Caco-2 (cell line): ENCODE data around the gene KPNA4. TPM values are rescaled to one million over a fixed set of nuclear protein-coding genes. Genes with fewer than 3 reads are reported as not detected.

ENCODE experiments used
- BruUV-seq: library from RNA; stranded (reverse); fragments of 400-500 nt; replicated peaks from 2 replicates; lab custom pipeline; 2021; lab: Mats Ljungman, UMichigan
- CTCF ChIA-PET: fragments of 300-600 bp; sonication (Branson Sonifier 250); formaldehyde crosslinking; loops from one replicate; lab custom pipeline; 2022; ENCODE audit warnings: antibody characterized with exemption; lab: Charles Lee
- POLR2A ChIA-PET: fragments of 300-600 bp; sonication (Branson Sonifier 250); formaldehyde crosslinking; loops from one replicate; lab custom pipeline; 2022; ENCODE audit warnings: antibody characterized with exemption; lab: Charles Lee
- DNase-seq, 2 experiments: peaks; one replicate each; pipeline versions ENCODE4 v3.0.0 to v3.0.0-alpha.2; 2020 to 2022
- H3K27me3 ChIP-seq: replicated peaks from 2 replicates; pipeline ENCODE4 v1.6.0; 2011; ENCODE audit warnings: low read length; ENCODE audit not compliant: control insufficient read depth, insufficient read depth
- H3K36me3 ChIP-seq: 2 replicates; pipeline ENCODE4 v1.5.1; 2011; ENCODE audit warnings: low read length; ENCODE audit not compliant: control insufficient read depth, insufficient read depth
- H3K4me1 ChIP-seq: fragments of 250-450 bp; sonication (Bioruptor Pico); 2 replicates; pipeline ENCODE4 v1.5.1; 2020; ENCODE audit warnings: mild to moderate bottlenecking
- H3K4me3 ChIP-seq: 2 replicates; pipeline ENCODE4 v1.5.1; 2011; ENCODE audit warnings: low read depth, mild to moderate bottlenecking, control low read depth, low read length
- H3K9me3 ChIP-seq: fragments of 250-450 bp; sonication (Bioruptor Pico); 2 replicates; pipeline ENCODE4 v1.5.1; 2020; ENCODE audit warnings: mild to moderate bottlenecking, moderate library complexity
- H3K27ac Mint-ChIP-seq: one replicate; pipeline ENCODE4 v1.8.0; 2022; ENCODE audit warnings: mixed read lengths; ENCODE audit not compliant: unreplicated experiment
- H3K27me3 Mint-ChIP-seq: one replicate; pipeline ENCODE4 v1.8.0; 2022; ENCODE audit warnings: mixed read lengths; ENCODE audit not compliant: insufficient read depth, unreplicated experiment
- H3K36me3 Mint-ChIP-seq: one replicate; pipeline ENCODE4 v1.8.0; 2022; ENCODE audit warnings: mild to moderate bottlenecking, mixed read lengths; ENCODE audit not compliant: insufficient read depth, unreplicated experiment
- H3K4me1 Mint-ChIP-seq: one replicate; pipeline ENCODE4 v1.8.0; 2022; ENCODE audit warnings: low read depth, mixed read lengths; ENCODE audit not compliant: unreplicated experiment
- H3K4me3 Mint-ChIP-seq: one replicate; pipeline ENCODE4 v1.8.0; 2022; ENCODE audit warnings: mild to moderate bottlenecking, moderate library complexity, mixed read lengths; ENCODE audit not compliant: unreplicated experiment
- H3K9me3 Mint-ChIP-seq: one replicate; pipeline ENCODE4 v1.8.0; 2022; ENCODE audit warnings: mixed read lengths; ENCODE audit not compliant: unreplicated experiment
- CTCF ChIP-seq, 2 experiments: fragments of 200-600 bp in 1 of 2; IDR thresholded peaks; 1 replicate in 1 of 2; 2 replicates in 1 of 2; pipeline versions ENCODE4 v1.5.1 to v1.8.0; 2011 to 2022; ENCODE audit warnings: antibody characterized with exemption in 1 of 2, control low read depth in 1 of 2, inconsistent platforms in 1 of 2, low read depth in 1 of 2, low read length in 1 of 2, mild to moderate bottlenecking in 1 of 2, moderate library complexity in 1 of 2; ENCODE audit not compliant: insufficient read depth in 1 of 2, severe bottlenecking in 1 of 2, unreplicated experiment in 1 of 2
- intact Hi-C: fragments of 100-400 bp; cut with micrococcal nuclease; formaldehyde crosslinking; loops from one replicate; pipeline ENCODE4 v1.10.0; 2022; ENCODE audit not compliant: unreplicated experiment
- total RNA-seq: library from RNA; stranded (reverse); gene quantifications from 2 replicates; pipeline ENCODE4 v1.2.3, GENCODE V29; 2022

KPNA4 gene
- total RNA-seq, 1 experiment from 2014 or later, result 60.5 TPM

GRCh38 chr3:160554980-160555379 lies 10.4 kb downstream of the KPNA4 start:
- H3K27ac Mint-ChIP-seq, result no peak overlapping the region
- H3K4me3 Mint-ChIP-seq, result no peak overlapping the region
- H3K4me1 ChIP-seq, result no peaks in the 10 kb centered on the region
- DNase-seq, result no peak
- no peaks in the 10 kb centered on the region for H3K36me3 ChIP-seq
- POLR2A ChIA-PET, result no interaction called here
- intact Hi-C loops, result no loop called here
- BruUV-seq, result no TSS peak
- CTCF ChIA-PET, result no interaction called here
- H3K27me3 ChIP-seq, result no peaks in the 10 kb centered on the region
- no peaks in the 10 kb centered on the region for H3K9me3 Mint-ChIP-seq
- no peaks in the 10 kb centered on the region for H3K27me3 Mint-ChIP-seq
- H3K4me3 ChIP-seq, result no peak overlapping the region
- no peaks in the 10 kb centered on the region for H3K9me3 ChIP-seq
- no peak for TF ChIP-seq CTCF (IDR thresholded peaks at IDR 0.05; ENCODE audit: insufficient read depth in 1 of 2, low read depth in 1 of 2, low read length in 1 of 2, severe bottlenecking in 1 of 2, unreplicated experiment in 1 of 2)
- H3K36me3 Mint-ChIP-seq, result peaks cover 30% of the 10 kb centered on the region
- peaks cover 8% of the 10 kb centered on the region for H3K4me1 Mint-ChIP-seq

GRCh38 chr3:160553827-160554226 lies 11.5 kb downstream of the KPNA4 start:
- POLR2A ChIA-PET, result no interaction called here
- no peak overlapping the region for H3K27ac Mint-ChIP-seq
- H3K4me1 Mint-ChIP-seq, result peaks cover 8% of the 10 kb centered on the region

GRCh38 chr3:160546727-160547126 lies 18.6 kb downstream of the KPNA4 start:
- no peaks in the 10 kb centered on the region for H3K27me3 ChIP-seq
- no TSS peak for BruUV-seq
- Mint-ChIP-seq H3K27me3 (no peaks in the 10 kb centered on the region), H3K4me3 (no peak overlapping the region), H3K4me1 (peaks cover 10% of the 10 kb centered on the region), H3K27ac (no peak overlapping the region), H3K36me3 (peaks cover 7% of the 10 kb centered on the region), H3K9me3 (no peaks in the 10 kb centered on the region)
- ChIA-PET CTCF (no interaction called here), POLR2A (no interaction called here)
- DNase-seq, result no peak
- H3K9me3 ChIP-seq, result no peaks in the 10 kb centered on the region
- intact Hi-C loops, result no loop called here
- no peak overlapping the region for H3K4me3 ChIP-seq
- peaks cover 5% of the 10 kb centered on the region; the same call in 1 of the 2 replicates for H3K4me1 ChIP-seq
- H3K36me3 ChIP-seq, result no peaks in the 10 kb centered on the region
- no peak for TF ChIP-seq CTCF (IDR thresholded peaks at IDR 0.05; ENCODE audit: insufficient read depth in 1 of 2, low read depth in 1 of 2, low read length in 1 of 2, severe bottlenecking in 1 of 2, unreplicated experiment in 1 of 2)

More at GRCh38 chr3:160553827-160554226, 11.5 kb downstream of the KPNA4 start:
- Histone ChIP-seq H3K4me1 (no peaks in the 10 kb centered on the region), H3K36me3 (no peaks in the 10 kb centered on the region), H3K4me3 (no peak overlapping the region), H3K27me3 (no peaks in the 10 kb centered on the region), H3K9me3 (no peaks in the 10 kb centered on the region)
- DNase-seq, result no peak
- Mint-ChIP-seq H3K4me3 (no peak overlapping the region), H3K27me3 (no peaks in the 10 kb centered on the region), H3K36me3 (peaks cover 30% of the 10 kb centered on the region), H3K9me3 (no peaks in the 10 kb centered on the region)
- CTCF ChIA-PET, result interaction anchor here (0.6 kb wide), 1 partner anchor 21 kb away, joined by 5 read pairs; no protein-coding TSS in a partner anchor
- no TSS peak for BruUV-seq
- no peak for TF ChIP-seq CTCF (IDR thresholded peaks at IDR 0.05; ENCODE audit: insufficient read depth in 1 of 2, low read depth in 1 of 2, low read length in 1 of 2, severe bottlenecking in 1 of 2, unreplicated experiment in 1 of 2)
- intact Hi-C loops, result no loop called here
